Measurements from ENCODE around the gene NPHP4.
"Not testable (repeated sequence)": the region's sequence is repeated elsewhere in the genome, so short reads cannot be mapped to it uniquely, and the experiment has no call there.

NPHP4 gene

DNA sequence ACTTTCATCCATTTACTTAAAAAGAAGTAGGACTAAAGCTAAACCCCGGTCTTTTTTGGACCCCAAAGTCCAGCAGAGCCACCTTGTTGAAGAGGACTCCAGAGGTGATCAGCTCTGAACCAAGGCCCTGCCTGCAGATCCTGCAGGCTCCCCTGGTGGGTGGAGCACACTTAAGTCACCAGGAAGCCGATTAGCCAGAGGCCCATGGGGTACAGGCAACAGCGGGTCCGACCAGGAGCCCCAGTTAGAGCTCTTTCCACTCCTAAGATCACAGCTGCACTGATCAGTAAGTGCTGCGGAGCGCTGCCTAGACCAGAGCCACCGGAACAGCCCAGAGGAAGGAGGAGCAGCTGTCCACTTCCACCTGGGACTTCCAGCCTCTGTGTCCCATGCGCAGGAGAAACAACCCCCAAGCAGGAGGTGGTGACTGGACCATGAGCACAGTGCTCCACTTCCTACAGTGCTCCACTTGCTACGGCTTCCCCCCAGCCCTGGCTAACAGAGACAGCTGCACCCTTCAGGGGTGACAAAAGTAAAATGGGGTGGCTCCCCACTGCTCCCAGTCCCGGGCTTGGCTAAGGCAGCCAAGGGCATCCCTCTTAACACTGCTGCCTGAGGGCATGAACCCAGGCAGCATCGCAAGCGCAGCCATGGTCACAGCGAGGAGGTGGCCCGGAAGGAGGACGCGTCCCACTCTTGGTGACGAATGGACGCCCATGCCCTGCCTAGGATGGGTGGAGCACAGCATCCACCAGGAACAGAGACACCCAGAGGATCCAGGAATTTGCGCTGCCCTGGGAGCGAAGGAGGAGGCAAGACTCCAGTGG is 58.0 kb downstream of the NPHP4 start:
- H3K9ac ChIP-seq (ENCODE audit: insufficient read length) = no peak overlapping the region
- no peak for TF ChIP-seq FOXP2 (optimal IDR thresholded peaks at IDR 0.05; ENCODE audit: control extremely low read depth, extremely low read length, insufficient read depth)
- TF ChIP-seq POLR2AphosphoS5 (IDR thresholded peaks at IDR 0.05; ENCODE audit: borderline replicate concordance, low read depth, low read length) = no peak
- no peak for TF ChIP-seq EZH2 (IDR thresholded peaks at IDR 0.05)
- H3K36me3 ChIP-seq (ENCODE audit: insufficient read depth, low read length) = peaks cover 3% of the 10 kb centered on the region; the same call in 1 of the 2 replicates
- no peak for DNase-seq (ENCODE audit: low read depth, low spot score)
- no peak overlapping the region for H3K27ac ChIP-seq
- H3K9me3 ChIP-seq (ENCODE audit: low read depth, low read length) = no peaks in the 10 kb centered on the region
- no peak overlapping the region for H3K4me3 ChIP-seq

DNA sequence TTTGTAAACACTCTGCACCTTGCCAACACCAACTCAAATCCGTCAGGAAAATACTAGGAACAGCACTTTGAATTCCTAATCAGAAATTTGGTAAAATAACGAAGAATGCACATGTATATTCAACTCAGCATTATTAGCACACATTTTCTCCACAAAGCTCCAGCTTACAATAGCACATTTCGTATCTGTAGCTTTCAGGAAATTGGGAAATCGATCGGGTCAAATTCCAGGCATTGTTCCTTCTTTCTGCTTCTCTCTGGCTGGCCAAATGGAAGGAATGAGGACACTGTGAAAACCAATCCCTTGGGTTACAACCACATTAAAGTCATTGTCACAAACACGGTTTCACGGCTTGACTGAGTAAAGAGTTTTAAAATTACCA is 58.6 kb downstream of the NPHP4 start:
- TF ChIP-seq EZH2 (IDR thresholded peaks at IDR 0.05) (no peak), POLR2AphosphoS5 (IDR thresholded peaks at IDR 0.05; ENCODE audit: borderline replicate concordance, low read depth, low read length) (no peak), FOXP2 (optimal IDR thresholded peaks at IDR 0.05; ENCODE audit: control extremely low read depth, extremely low read length, insufficient read depth) (no peak)
- Histone ChIP-seq H3K9ac (ENCODE audit: insufficient read length) (no peak overlapping the region), H3K27ac (no peak overlapping the region), H3K36me3 (ENCODE audit: insufficient read depth, low read length) (peaks cover 3% of the 10 kb centered on the region; the same call in 1 of the 2 replicates), H3K9me3 (ENCODE audit: low read depth, low read length) (no peaks in the 10 kb centered on the region), H3K4me3 (no peak overlapping the region)
- DNase-seq (ENCODE audit: low read depth, low spot score) = no peak

DNA sequence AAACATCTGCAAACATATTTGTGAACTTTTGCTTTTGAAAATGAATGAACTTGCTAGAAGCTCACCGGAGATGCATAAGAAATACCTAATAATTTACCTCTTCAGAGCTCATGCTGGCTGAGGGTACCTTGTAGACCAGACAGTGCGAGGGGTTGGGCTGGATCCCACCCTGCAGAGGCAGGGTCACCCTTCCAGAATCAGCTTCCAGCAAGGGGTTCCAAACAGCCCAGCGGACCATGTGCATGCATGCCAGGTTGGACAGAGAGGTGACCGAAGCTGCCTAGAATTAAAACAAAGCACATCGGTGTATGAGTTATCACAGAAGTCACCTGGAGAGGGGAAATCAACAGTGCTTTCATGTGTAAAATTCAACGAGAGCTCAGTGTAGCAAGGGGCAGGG is 59.2 kb downstream of the NPHP4 start:
- DNase-seq (ENCODE audit: low read depth, low spot score) = no peak
- Histone ChIP-seq H3K9me3 (ENCODE audit: low read depth, low read length) (no peaks in the 10 kb centered on the region), H3K4me3 (no peak overlapping the region), H3K9ac (ENCODE audit: insufficient read length) (no peak overlapping the region), H3K36me3 (ENCODE audit: insufficient read depth, low read length) (peaks cover 3% of the 10 kb centered on the region; the same call in 1 of the 2 replicates), H3K27ac (no peak overlapping the region)
- TF ChIP-seq EZH2 (IDR thresholded peaks at IDR 0.05) = no peak
- no peak for TF ChIP-seq POLR2AphosphoS5 (IDR thresholded peaks at IDR 0.05; ENCODE audit: borderline replicate concordance, low read depth, low read length)
- no peak for TF ChIP-seq FOXP2 (optimal IDR thresholded peaks at IDR 0.05; ENCODE audit: control extremely low read depth, extremely low read length, insufficient read depth)

DNA sequence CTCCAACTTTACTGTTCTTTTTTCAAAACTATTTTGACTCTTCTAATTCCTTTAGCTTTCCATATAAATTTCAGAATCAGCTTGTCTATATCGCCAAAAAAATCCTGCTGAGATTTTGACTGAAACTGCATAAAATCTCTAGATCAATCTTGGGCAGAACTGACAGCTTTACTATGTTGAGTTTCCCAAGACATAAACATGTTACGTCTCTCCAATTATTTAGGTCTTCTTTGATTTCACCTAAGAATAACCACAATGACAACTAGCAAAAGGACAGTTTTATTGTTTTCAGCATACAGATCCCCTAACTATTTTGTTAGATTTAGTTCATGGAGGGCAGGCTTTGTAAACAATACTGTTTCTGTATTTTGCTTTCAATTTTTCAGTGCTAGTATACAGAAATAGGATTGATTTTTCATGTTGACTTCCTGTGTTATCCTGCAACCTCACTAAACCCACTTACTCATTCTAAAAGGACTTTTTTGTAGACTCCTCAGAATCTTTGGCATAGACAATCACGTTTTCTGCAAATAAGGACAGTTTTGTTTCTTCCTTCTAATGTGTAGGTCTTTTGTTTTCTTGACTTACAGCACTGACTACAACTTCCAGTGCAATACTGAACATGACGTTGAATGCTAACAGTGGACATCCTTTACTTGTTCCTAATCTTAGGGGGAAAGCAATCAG is 63.4 kb downstream of the NPHP4 start:
- no peak overlapping the region for H3K4me3 ChIP-seq
- peaks cover 3% of the 10 kb centered on the region; the same call in 1 of the 2 replicates for H3K36me3 ChIP-seq (ENCODE audit: insufficient read depth, low read length)
- no peak for DNase-seq (ENCODE audit: low read depth, low spot score)
- no peak for TF ChIP-seq FOXP2 (optimal IDR thresholded peaks at IDR 0.05; ENCODE audit: control extremely low read depth, extremely low read length, insufficient read depth)
- no peak for TF ChIP-seq EZH2 (IDR thresholded peaks at IDR 0.05)
- no peak for TF ChIP-seq POLR2AphosphoS5 (IDR thresholded peaks at IDR 0.05; ENCODE audit: borderline replicate concordance, low read depth, low read length)
- H3K27ac ChIP-seq = no peak overlapping the region
- H3K9me3 ChIP-seq (ENCODE audit: low read depth, low read length) = no peaks in the 10 kb centered on the region
- H3K9ac ChIP-seq (ENCODE audit: insufficient read length) = no peak overlapping the region

DNA sequence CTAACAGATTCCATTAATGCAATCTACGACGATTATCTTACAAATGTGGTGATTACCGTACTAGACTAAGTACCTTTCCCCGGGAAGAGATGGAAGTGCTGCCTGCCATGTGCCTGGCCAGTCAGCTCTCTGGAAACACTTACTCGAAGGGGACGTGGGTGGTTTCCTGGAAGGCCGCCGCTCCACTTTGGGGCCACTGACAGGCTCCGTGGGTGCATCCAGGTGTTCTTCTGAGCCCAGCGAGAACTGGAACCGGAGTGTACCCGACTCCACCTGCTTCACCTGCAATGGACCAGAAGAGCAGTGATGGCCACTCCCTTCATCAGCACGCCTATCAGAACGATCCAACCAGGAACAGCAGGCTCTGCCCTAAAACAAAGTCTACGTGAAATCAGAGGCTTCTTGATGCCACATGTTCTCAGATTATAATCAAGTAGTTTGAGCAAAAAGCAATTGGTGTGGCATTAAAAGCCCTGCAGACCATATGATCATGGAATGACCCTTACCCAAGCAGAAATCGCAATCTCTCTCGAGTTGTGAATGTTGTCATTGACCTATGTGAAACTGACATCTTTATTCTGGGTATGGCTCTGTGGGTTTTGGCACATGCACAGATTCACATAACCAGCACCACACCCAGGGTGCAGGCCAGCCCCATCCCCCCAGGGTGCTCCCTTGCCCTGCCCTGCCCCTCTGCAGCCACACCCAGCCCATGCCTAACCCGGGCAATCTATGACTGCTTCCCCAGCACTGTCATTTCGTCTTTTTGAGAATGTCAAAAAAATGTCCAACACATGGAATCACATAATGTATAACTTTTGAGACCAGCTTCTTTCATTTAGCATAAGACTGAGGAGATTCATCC is 64.5 kb downstream of the NPHP4 start:
- Histone ChIP-seq H3K4me3 (no peak overlapping the region), H3K9me3 (ENCODE audit: low read depth, low read length) (no peaks in the 10 kb centered on the region), H3K36me3 (ENCODE audit: insufficient read depth, low read length) (peaks cover 3% of the 10 kb centered on the region; the same call in 1 of the 2 replicates), H3K27ac (no peak overlapping the region), H3K9ac (ENCODE audit: insufficient read length) (no peak overlapping the region)
- TF ChIP-seq EZH2 (IDR thresholded peaks at IDR 0.05) (no peak), POLR2AphosphoS5 (IDR thresholded peaks at IDR 0.05; ENCODE audit: borderline replicate concordance, low read depth, low read length) (no peak), FOXP2 (optimal IDR thresholded peaks at IDR 0.05; ENCODE audit: control extremely low read depth, extremely low read length, insufficient read depth) (no peak)
- no peak for DNase-seq (ENCODE audit: low read depth, low spot score)

DNA sequence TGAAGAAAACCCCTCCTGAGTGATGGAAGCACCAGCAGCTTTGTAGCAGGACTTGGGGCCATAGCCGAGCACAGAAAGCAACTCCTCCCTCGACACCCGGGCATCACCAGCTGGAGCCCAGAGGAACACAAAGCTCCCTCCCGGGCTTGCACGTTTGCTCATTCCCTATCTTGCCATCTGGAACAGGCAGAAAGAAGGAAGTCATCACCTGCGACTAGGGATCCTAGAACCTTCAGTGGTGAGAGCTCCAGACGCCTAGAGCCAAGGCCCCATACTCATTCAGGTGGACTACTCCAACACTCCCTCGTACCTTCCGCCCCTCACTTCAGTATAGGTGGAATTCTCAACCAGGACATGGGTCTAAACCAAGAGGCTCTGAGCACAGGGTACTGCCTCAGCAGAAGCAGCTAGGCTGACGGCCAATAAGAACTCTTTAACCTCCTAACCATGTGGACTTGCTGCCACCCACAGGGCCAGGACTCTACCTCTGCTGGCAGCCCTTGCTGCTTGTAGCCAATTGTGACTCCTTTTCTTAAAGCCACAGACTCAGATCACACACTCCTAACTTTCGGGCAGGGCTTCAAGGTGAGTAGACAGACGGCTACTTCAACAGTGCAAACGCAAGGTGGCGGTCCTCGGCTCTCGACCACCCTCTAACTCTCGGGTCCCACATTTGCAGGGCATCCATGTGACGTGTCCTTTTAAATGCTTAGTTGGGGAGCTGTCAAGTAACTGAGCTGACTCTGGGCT is 65.4 kb downstream of the NPHP4 start:
- no peak for TF ChIP-seq POLR2AphosphoS5 (IDR thresholded peaks at IDR 0.05; ENCODE audit: borderline replicate concordance, low read depth, low read length)
- no peak for TF ChIP-seq EZH2 (IDR thresholded peaks at IDR 0.05)
- TF ChIP-seq FOXP2 (optimal IDR thresholded peaks at IDR 0.05; ENCODE audit: control extremely low read depth, extremely low read length, insufficient read depth) = no peak
- Histone ChIP-seq H3K9me3 (ENCODE audit: low read depth, low read length) (no peaks in the 10 kb centered on the region), H3K27ac (no peak overlapping the region), H3K4me3 (no peak overlapping the region), H3K36me3 (ENCODE audit: insufficient read depth, low read length) (peaks cover under 1% of the 10 kb centered on the region; the same call in 1 of the 2 replicates), H3K9ac (ENCODE audit: insufficient read length) (no peak overlapping the region)
- no peak for DNase-seq (ENCODE audit: low read depth, low spot score)

DNA sequence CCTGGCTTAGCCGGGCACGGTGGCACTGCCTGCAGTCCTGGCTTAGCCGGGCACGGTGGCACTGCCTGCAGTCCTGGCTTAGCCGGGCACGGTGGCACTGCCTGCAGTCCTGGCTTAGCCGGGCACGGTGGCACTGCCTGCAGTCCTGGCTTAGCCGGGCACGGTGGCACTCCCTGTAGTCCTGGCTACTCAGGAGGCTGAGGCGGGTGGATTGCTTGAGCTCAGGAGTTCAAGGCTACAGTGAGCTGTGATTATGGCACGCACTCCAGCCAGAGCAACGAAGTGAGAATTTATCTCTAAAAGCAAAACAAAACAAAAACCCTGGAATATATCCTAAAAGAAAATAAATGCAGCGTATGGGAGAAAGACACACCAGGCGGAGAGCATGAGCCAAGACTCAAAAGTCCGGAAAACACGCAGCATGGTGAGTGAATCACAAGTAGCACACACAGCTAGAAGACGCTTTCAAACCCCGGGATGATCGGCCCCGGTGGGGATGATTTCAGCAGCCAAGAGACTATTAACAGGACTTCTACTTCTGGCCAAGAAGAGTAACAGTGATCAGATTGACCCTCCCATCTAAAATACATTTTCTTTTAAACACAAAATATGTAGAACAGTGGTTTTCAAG is 69.4 kb downstream of the NPHP4 start:
- H3K9me3 ChIP-seq (ENCODE audit: low read depth, low read length); H3K9ac ChIP-seq (ENCODE audit: insufficient read length); H3K4me3 ChIP-seq; DNase-seq (ENCODE audit: low read depth, low spot score); H3K27ac ChIP-seq; H3K36me3 ChIP-seq (ENCODE audit: insufficient read depth, low read length): not testable (repeated sequence)

Data from SK-N-MC (cell line).